IPS-20b (cell line): ENCODE data around the gene LRP2.

ENCODE experiments used
- H3K27ac ChIP-seq: one replicate; pipeline ENCODE4 v1.5.1; 2013; ENCODE audit warnings: low read length
- H3K27me3 ChIP-seq: 2 replicates; pipeline ENCODE4 v1.6.1; 2013; ENCODE audit warnings: mild to moderate bottlenecking, low read length, inconsistent platforms; ENCODE audit not compliant: insufficient read depth
- H3K36me3 ChIP-seq: 2 replicates; pipeline ENCODE4 v1.6.1; 2013; ENCODE audit warnings: low read depth, mild to moderate bottlenecking, inconsistent platforms, low read length, moderate library complexity; ENCODE audit not compliant: insufficient read depth
- H3K4me1 ChIP-seq: 2 replicates; pipeline ENCODE4 v1.6.1; 2013; ENCODE audit warnings: mild to moderate bottlenecking, control low read depth, inconsistent platforms, low read length, moderate library complexity; ENCODE audit not compliant: insufficient read depth
- H3K4me3 ChIP-seq: 2 replicates; pipeline ENCODE4 v1.5.1; 2013; ENCODE audit warnings: mild to moderate bottlenecking, low read length, inconsistent platforms
- H3K9ac ChIP-seq: 2 replicates; pipeline ENCODE4 v1.6.1; 2013; ENCODE audit warnings: low read depth, mild to moderate bottlenecking, inconsistent platforms, low read length, moderate library complexity
- H3K9me3 ChIP-seq: 2 replicates; pipeline ENCODE4 v1.6.1; 2013; ENCODE audit warnings: mild to moderate bottlenecking, low read depth, low read length, inconsistent platforms; ENCODE audit not compliant: insufficient read depth

Gene LRP2

DNA sequence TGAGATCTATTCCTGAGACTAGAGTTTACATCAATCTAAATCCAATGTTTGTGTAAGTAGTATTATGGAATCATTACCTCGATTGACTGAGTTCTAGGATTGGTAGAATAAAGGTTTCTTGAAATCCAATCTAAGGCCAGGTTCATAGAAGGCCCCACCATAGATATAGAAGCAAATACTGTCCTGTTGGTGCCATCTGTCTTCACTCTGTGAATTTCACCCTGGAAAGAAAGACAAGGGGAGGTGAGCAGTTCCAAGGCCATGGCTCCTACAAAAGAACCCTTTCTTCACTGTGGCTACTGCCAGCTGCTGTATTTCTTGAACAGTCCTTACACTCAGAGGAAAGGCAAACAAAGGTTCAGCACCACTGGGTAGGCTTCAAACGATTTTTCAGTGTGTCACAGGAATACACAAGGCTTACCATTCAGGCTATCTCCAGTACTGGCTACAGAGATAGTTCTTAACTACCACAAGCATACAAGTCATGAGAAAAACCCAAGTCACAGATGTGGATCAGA is 137.0 kb downstream of the LRP2 start:
- Histone ChIP-seq H3K36me3 (no peaks in the 10 kb centered on the region), H3K27me3 (no peaks in the 10 kb centered on the region), H3K27ac (no peak overlapping the region), H3K9me3 (no peaks in the 10 kb centered on the region), H3K4me1 (no peaks in the 10 kb centered on the region), H3K9ac (no peak overlapping the region), H3K4me3 (no peak overlapping the region)

DNA sequence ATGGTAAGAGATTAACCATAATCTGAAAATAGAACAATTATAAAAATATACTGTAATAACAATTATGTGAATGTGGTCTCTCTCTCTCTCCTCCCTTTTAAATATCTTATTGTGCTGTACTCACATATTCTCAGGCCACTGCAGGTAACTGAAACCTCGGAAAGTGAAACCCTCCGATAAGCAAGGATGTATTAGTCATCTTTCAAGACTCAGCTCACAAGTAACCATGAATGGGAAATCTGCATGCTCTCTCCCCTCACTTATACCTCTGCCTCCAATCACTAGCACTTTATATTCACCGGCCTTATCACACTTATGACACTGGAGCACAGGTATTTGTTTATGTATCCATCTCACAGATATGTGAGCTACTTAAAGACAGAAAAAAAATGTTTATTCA is 139.7 kb downstream of the LRP2 start:
- no peaks in the 10 kb centered on the region for H3K9me3 ChIP-seq
- no peaks in the 10 kb centered on the region for H3K4me1 ChIP-seq

DNA sequence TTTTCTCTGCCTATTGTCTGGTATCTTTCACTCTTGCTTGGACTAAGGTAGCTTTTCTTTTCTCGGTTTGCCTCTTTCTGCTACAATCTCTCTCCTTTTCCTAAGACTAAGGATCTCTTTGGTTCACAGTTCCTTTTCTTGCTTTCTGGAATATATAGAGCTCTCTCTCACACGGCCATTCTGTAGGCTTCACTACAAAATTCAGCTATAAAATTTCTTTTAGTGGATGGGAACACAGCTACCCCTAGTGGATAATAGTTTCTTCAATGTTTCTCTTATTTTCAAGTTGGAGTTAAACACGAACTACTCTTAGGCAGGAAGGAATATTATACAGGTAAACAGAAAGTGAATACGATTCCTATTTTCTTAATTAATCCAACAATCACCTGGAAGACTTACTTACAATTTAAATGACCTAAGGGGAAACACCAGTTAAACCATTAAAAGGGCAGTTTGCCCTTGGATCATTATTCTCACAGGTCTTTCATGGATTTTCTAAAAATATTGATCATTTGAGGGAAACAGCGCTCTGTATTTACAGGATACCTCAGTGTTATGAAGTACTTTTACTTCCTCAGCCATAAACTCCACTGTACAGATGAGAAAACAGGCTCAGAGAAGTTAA is 140.5 kb downstream of the LRP2 start:
- Histone ChIP-seq H3K4me1 (no peaks in the 10 kb centered on the region), H3K4me3 (no peak overlapping the region), H3K9me3 (no peaks in the 10 kb centered on the region)

More for the DNA sequence above, 139.7 kb downstream of the LRP2 start:
- no peaks in the 10 kb centered on the region for H3K36me3 ChIP-seq
- H3K4me3 ChIP-seq: no peak overlapping the region
- H3K27me3 ChIP-seq: no peaks in the 10 kb centered on the region
- no peak overlapping the region for H3K27ac ChIP-seq
- H3K9ac ChIP-seq: no peak overlapping the region

DNA sequence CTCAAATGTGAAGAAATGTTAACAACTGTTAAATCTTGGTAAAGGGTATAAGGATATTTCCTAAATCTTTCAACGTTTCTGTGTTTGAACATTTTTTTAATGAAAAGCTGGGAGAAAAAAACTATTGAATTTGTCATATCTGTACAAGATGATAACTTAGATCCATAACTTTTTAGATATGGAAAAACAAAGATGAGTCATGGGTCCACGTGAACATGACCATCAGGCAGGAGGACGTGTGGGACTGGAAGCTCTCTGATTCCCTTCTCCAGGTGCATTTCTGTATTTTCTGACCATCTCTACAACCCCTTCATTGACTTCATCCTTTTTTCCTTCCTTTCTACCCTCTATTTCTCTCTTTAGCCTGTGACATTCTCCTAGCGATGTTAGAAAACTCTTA is 151.4 kb downstream of the LRP2 start:
- no peaks in the 10 kb centered on the region for H3K27me3 ChIP-seq
- no peak overlapping the region for H3K9ac ChIP-seq
- H3K27ac ChIP-seq: no peak overlapping the region
- H3K36me3 ChIP-seq: no peaks in the 10 kb centered on the region
- H3K4me3 ChIP-seq: no peak overlapping the region
- no peaks in the 10 kb centered on the region for H3K9me3 ChIP-seq
- no peaks in the 10 kb centered on the region for H3K4me1 ChIP-seq

More for the DNA sequence above, 140.5 kb downstream of the LRP2 start:
- H3K9ac ChIP-seq: no peak overlapping the region
- H3K36me3 ChIP-seq: no peaks in the 10 kb centered on the region
- H3K27ac ChIP-seq: no peak overlapping the region
- H3K27me3 ChIP-seq: no peaks in the 10 kb centered on the region

DNA sequence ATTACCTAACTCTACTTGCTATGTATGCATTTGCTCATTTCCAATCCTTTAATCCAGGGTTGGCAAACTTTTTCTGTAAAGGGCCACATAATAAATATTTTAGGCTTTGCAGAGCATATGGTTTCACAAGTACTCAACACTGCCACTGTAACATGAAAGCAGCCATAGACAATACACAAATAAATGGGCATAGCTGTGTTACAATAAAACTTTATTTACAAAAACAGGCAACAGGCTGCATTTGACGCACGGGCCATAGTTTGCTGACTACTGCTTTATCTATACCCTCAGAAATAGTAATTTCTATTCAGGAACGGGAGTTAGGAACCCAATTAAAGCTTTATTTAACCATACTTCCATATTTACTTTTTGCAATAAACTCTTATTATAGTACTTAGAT is 154.3 kb downstream of the LRP2 start:
- Histone ChIP-seq H3K27ac (no peak overlapping the region), H3K9ac (no peak overlapping the region), H3K4me1 (no peaks in the 10 kb centered on the region), H3K27me3 (no peaks in the 10 kb centered on the region), H3K4me3 (no peak overlapping the region), H3K9me3 (no peaks in the 10 kb centered on the region), H3K36me3 (no peaks in the 10 kb centered on the region)

DNA sequence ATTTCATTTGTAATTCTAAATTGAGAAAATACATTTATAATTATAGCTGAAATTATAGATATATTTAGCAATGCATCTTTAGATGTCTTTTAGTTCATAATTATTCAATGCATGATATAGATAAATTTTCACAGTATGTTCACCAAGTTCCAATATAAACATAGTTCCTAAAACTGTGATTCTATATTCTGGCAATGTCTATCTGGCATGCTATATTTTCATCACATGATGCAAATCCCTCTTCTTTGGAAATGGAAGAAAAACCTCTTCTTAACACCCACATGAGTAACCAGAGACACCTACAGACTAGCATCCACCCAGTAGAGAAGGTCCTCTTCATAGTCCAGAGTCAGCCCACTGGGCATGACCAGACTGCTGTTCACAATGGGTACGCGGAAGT is 157.2 kb downstream of the LRP2 start:
- H3K9ac ChIP-seq: no peak overlapping the region
- no peaks in the 10 kb centered on the region for H3K9me3 ChIP-seq
- no peaks in the 10 kb centered on the region for H3K4me1 ChIP-seq
- H3K27ac ChIP-seq: no peak overlapping the region
- no peaks in the 10 kb centered on the region for H3K27me3 ChIP-seq
- H3K36me3 ChIP-seq: no peaks in the 10 kb centered on the region
- no peak overlapping the region for H3K4me3 ChIP-seq

DNA sequence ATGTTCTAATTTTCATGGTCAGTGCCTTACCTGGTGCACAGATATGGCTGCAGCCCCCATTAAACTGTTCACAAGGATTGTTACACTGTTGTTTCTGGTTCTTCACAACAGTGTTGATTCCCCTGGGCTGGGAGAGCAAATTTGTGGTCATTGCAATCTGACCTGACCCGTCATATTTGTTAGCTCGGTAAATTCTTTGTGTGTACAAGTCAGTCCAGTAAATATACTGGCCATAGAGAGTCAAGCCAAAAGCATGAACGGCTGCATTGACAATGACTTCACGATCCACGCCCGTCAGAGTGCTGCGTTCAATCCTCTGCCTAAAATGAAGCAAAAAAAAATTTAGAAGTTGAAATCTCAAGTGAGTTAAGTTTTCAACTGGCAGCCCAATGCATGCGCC is 158.4 kb downstream of the LRP2 start:
- no peaks in the 10 kb centered on the region for H3K27me3 ChIP-seq
- H3K4me1 ChIP-seq: no peaks in the 10 kb centered on the region
- H3K9me3 ChIP-seq: no peaks in the 10 kb centered on the region
- H3K4me3 ChIP-seq: no peak overlapping the region
- no peak overlapping the region for H3K27ac ChIP-seq
- no peak overlapping the region for H3K9ac ChIP-seq
- no peaks in the 10 kb centered on the region for H3K36me3 ChIP-seq

DNA sequence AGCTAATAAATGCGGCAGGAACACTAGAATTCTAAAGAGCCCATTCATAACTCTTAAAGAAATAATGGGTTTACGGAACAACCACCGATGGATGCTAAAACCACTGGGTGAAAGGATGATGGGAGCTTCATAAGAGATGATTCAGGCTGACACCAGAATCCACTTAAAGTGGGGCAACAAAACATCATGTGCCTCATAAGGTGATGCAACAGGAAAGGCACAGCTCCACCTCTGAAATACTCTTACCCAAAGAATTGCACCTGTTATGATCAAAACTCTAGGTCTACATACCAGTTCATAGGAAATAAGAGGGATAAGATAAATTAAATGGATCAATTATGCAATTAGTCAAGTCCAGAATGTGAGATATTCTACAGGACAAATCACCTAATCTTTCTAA is 161.6 kb downstream of the LRP2 start:
- H3K9me3 ChIP-seq: no peaks in the 10 kb centered on the region
- H3K36me3 ChIP-seq: no peaks in the 10 kb centered on the region
- H3K4me1 ChIP-seq: no peaks in the 10 kb centered on the region
- no peak overlapping the region for H3K27ac ChIP-seq
- no peaks in the 10 kb centered on the region for H3K27me3 ChIP-seq
- H3K4me3 ChIP-seq: no peak overlapping the region
- H3K9ac ChIP-seq: no peak overlapping the region

DNA sequence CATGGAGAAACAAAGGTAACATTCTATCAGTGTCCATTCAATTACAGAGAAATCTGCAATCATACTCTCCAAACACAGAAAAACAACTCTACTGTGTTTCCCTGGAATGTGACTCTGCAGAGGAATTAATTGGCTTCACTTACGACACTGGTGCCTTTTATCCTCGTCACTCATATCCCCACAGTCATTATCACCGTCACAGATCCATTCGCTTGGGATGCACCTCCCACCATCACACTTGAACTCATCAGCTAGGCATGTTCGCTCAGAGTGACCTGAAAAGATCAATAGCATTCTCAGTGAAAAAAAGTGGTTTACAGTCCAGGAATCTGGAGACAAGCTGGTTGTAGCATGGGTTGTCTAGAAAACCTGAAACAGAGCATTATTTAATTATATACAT is 168.7 kb downstream of the LRP2 start:
- Histone ChIP-seq H3K9me3 (no peaks in the 10 kb centered on the region), H3K27me3 (no peaks in the 10 kb centered on the region), H3K27ac (no peak overlapping the region), H3K4me3 (no peak overlapping the region), H3K4me1 (no peaks in the 10 kb centered on the region), H3K36me3 (no peaks in the 10 kb centered on the region), H3K9ac (no peak overlapping the region)

DNA sequence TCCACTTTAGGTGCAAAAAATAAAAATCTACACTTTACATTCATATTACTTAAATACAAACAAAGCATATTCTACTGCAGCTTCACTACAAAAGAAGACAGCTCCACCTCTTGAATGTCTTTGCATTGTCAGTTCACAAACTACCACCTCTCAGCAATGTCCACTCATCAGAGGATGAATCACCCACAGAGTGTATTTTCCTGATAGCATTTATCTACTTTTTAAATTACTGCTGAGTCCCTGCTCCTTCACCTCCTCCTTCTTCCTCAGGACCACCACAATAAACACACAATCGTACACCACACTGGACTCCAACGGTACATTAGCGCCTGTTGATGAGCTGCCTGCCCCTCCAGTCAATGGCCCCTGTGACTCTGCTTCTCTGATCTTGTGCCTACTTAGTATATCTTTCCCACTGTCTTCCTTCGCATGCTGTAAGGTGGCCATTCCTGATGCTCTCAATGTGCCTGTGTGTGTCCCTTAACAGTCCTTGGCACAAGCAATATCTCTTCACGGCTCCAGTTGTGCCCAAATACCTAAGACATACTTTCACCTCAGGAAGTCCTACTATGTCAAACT is 172.0 kb downstream of the LRP2 start:
- Histone ChIP-seq H3K9ac (no peak overlapping the region), H3K9me3 (no peaks in the 10 kb centered on the region), H3K27ac (no peak overlapping the region), H3K27me3 (no peaks in the 10 kb centered on the region), H3K36me3 (no peaks in the 10 kb centered on the region), H3K4me1 (no peaks in the 10 kb centered on the region), H3K4me3 (no peak overlapping the region)

DNA sequence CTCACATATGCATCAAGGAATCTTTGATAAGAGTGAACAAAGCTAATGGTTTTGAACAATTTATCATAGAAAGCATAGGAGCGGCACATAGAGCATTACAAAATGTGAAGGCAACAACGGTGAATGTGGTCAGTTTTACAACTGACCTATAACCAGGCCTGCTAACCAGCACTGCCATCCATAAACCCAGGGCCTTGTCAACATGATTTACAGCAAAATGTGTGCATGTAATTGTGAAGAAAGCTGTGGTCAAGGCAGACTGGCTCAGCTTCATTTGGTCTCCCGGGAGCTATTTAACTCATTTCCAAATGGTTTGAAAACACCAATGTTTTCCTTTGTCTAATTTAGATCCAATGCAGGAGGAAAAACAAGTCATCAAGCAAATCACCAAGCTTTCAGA is 173.2 kb downstream of the LRP2 start:
- H3K4me1 ChIP-seq: no peaks in the 10 kb centered on the region
- H3K9ac ChIP-seq: no peak overlapping the region
- H3K27ac ChIP-seq: no peak overlapping the region
- no peaks in the 10 kb centered on the region for H3K27me3 ChIP-seq
- no peak overlapping the region for H3K4me3 ChIP-seq
- no peaks in the 10 kb centered on the region for H3K36me3 ChIP-seq
- no peaks in the 10 kb centered on the region for H3K9me3 ChIP-seq

DNA sequence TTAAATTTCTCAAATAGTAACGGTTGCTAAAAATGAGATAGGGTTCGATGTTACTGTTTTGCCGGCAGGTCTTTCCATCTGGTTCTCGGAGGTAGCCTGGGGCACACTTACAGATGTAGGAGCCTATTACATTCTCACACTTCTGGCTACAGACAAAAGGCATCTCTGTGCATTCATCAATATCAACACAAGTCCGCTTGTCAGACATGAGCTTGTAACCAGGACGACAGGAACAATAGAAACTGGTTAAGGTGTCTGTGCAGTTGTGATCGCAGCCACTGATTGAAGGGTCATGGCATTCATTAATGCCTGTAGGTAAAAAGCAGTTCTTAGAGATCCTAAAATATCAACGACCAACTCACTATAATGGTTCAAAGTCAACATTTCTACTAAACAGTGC is 176.6 kb downstream of the LRP2 start:
- H3K4me1 ChIP-seq: no peaks in the 10 kb centered on the region

More for the DNA sequence above, 176.6 kb downstream of the LRP2 start:
- Histone ChIP-seq H3K27ac (no peak overlapping the region), H3K4me3 (no peak overlapping the region), H3K36me3 (no peaks in the 10 kb centered on the region), H3K27me3 (no peaks in the 10 kb centered on the region), H3K9me3 (no peaks in the 10 kb centered on the region), H3K9ac (no peak overlapping the region)
